ENCODE measurements around the gene ARPC1B. TPM values are rescaled to one million over a fixed set of nuclear protein-coding genes. Genes with fewer than 3 reads are reported as not detected.

ARPC1B gene
- total RNA-seq, 4 donors from 2014 or later = 221 to 387 (median 302) TPM

DNA sequence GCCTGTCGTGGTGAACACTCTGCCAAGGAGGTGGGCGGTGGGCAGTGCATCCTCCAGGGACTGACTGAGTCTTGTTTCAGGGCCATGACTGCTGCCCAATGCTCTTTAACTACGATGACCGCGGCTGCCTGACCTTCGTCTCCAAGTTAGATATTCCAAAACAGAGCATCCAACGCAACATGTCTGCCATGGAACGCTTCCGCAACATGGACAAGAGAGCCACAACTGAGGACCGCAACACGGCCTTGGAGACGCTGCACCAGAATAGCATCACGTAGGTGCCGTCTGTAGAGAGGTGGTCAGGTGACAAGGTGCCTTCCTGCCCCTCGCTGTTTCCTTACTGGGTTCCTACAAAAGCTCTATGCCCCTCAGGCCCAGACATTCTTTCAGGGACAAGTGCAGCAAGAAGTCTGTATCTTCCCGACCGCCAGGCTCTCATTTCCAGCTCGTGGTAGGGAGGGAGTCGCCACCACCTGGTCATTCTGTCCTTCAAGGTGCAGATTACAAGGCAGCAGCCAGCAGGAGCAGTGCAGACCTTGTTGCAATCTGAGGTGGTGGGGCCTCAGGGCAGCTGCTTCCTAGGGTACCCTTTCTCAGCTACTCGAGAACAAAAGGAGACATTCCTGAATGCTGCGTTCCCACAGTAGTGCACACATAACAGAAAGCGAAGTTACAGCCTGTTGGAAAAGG lies 14.9 kb upstream of the ARPC1B start:
- DNase-seq (ENCODE audit: low spot score) (no peak), ATAC-seq (ENCODE audit: low FRiP score) (no peak)
- TF ChIP-seq, protein P1, sequence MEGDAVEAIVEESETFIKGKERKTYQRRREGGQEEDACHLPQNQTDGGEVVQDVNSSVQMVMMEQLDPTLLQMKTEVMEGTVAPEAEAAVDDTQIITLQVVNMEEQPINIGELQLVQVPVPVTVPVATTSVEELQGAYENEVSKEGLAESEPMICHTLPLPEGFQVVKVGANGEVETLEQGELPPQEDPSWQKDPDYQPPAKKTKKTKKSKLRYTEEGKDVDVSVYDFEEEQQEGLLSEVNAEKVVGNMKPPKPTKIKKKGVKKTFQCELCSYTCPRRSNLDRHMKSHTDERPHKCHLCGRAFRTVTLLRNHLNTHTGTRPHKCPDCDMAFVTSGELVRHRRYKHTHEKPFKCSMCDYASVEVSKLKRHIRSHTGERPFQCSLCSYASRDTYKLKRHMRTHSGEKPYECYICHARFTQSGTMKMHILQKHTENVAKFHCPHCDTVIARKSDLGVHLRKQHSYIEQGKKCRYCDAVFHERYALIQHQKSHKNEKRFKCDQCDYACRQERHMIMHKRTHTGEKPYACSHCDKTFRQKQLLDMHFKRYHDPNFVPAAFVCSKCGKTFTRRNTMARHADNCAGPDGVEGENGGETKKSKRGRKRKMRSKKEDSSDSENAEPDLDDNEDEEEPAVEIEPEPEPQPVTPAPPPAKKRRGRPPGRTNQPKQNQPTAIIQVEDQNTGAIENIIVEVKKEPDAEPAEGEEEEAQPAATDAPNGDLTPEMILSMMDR (IDR thresholded peaks at IDR 0.05) = no peak

DNA sequence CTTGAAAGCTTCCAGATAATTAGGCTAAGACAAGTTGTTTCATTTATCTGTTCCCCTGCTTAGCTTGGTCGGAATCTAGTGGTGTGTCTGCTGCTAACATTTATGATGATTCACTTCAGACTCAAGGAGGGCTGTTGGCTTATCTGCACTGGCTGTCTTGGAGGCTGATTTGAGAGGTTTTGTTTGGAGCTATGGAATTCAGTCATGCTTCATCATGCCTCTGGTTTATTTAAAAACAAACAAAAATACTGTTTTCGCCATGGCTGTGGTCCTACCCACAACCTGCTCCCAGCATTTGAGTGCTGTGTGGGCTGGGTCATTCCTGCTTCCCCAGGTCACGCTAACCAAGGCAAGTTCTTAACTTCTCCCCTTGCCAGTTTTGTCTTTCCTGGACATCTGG lies 11.7 kb upstream of the ARPC1B start:
- ATAC-seq (ENCODE audit: low FRiP score) (no peak), DNase-seq (ENCODE audit: low spot score) (no peak)
- TF ChIP-seq, protein P1 (IDR thresholded peaks at IDR 0.05) = no peak

DNA sequence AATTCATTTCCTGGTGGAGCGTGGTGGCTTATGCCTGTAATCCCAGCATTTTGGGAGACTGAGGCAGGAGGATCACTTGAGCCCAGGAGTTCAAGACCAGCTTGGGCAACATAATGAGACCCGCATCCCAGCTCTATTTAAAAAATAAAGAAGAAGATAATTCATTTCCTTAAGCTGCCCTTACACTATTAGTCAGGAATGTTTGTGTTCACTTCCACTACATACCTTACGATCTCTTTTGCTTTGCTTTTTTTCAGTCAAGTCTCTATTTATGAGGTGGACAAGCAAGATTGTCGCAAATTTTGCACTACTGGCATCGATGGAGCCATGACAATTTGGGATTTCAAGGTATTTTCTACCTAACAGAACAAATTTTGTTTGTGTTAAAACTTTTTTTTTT lies 11.2 kb upstream of the ARPC1B start:
- TF ChIP-seq, protein P1 (IDR thresholded peaks at IDR 0.05) = no peak
- no peak for ATAC-seq (ENCODE audit: low FRiP score)
- DNase-seq (ENCODE audit: low spot score) = no peak

DNA sequence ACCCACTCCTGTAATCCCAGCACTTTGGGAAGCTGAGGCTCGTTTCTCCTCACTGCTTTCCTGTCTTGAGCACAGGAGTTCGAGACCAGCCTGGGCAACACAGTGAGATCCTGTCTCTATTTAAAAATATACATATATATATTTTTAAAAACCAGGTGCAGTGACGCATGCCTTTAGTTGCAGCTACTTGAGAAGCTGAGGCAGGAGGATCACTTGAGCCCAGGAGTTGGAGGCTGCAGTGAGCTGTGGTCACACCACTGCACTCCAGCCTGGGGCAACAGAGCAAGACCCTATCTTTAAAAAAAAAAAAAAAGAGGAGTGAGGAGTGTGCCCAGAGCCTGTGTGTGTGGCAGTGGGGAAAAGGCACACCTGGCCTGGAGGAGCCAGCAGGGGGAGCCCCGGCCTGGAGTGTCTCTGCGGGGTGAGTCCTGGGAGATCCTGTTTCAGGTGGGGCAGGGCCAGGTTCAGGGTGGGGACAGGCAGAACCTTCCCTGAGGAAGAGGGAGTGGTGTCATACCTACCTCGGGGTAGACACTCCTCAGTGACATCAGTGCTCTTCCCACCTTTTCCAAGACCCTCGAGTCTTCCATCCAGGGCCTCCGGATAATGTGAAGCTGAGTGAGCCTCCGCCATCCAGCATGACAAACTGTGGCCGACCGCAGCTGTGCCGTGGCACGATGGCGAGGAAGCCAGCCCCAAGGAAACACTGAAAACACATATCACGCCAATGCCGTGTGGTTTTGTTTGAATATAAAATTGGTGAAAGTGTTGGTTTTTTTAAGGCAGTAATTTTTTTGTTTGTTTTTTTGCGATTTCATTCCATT lies 9.0 kb upstream of the ARPC1B start:
- peak; percentile 41 for ATAC-seq (ENCODE audit: low FRiP score)
- TF ChIP-seq, protein P1 (IDR thresholded peaks at IDR 0.05) = no peak

DNA sequence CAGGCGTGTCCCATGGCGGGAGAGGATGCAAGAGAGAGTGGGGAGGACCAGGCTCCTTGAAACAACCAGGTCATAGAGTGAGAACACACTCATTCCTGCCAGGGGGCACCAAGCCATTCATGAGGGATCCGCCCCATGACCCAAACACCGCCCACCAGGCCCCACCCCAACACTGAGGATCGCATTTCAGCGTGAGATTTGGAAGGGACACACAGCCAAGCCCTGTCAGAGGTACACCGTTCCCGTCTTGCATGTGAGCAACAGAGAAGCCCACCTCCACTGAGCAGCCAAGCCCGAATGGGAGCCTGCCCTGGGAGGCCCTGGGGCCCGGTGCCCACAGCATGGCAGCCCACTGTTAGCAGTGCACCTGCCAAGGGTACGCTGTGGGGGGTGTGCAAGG lies 7.9 kb upstream of the ARPC1B start:
- no peak for ATAC-seq (ENCODE audit: low FRiP score)
- DNase-seq (ENCODE audit: low spot score) = no peak
- TF ChIP-seq, protein P1 (IDR thresholded peaks at IDR 0.05) = no peak

More for the DNA sequence above, 9.0 kb upstream of the ARPC1B start:
- no peak for DNase-seq (ENCODE audit: low spot score)

DNA sequence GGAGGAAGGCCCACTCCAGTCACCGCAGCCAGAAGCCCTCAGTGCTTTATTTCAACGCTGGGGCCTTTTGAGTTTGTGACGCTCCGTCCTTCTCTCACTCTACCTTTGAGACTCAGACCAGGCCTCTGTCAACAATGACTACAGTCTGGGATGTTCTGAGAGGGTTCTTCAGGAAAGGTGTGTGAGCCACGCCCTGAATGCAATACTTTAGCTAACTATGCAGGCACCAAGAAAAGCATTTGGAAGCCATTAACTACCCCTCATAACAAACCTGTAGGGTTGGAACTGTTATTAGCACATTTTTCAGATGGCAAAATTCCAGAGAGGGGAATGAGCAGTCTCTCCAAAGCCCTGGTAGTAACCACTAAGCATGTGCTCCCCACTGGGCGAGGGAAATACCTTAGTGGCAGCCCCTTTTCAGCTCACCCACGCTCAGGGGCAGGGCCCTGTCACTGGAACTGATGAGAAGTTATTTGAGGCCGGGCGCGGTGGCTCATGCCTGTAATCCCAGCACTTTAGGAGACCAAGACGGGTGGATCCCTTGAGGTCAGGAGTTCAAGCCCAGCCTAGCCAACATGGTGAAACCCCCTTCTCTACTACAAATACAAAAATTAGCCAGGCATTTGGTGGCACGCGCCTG lies 5.7 kb upstream of the ARPC1B start:
- TF ChIP-seq, protein P1 (IDR thresholded peaks at IDR 0.05) = no peak
- no peak for ATAC-seq (ENCODE audit: low FRiP score)
- DNase-seq (ENCODE audit: low spot score) = no peak
